Naive thymus-derived CD4-positive, alpha-beta T cell (primary cell): ENCODE data around the gene RDH12. TPM values are rescaled to one million over a fixed set of nuclear protein-coding genes. Genes with fewer than 3 reads are reported as not detected.

Experiments used
- ATAC-seq: fragments of 150-1000 bp; cut with Tn5 transposase; 2 replicates; pipeline ENCODE4 v1.10.0; 2021; ENCODE audit warnings: mild to moderate bottlenecking, moderate library complexity
- CTCF ChIA-PET: fragments of 350-600 bp; sonication (Branson Sonifier 250); formaldehyde crosslinking; loops from one replicate; lab custom pipeline; 2021; ENCODE audit warnings: antibody characterized with exemption; lab: Charles Lee
- POLR2A ChIA-PET: fragments of 350-600 bp; sonication (Branson Sonifier 250); formaldehyde crosslinking; loops from one replicate; lab custom pipeline; 2021; ENCODE audit warnings: antibody characterized with exemption, inconsistent platforms; lab: Charles Lee
- DNase-seq, 9 donors: peaks; one replicate each; pipeline versions ENCODE4 v3.0.0 to v3.0.0-alpha.2; 2020 to 2022; ENCODE audit warnings: mixed read lengths in 1 of 9
- H3K27ac ChIP-seq: one replicate; pipeline ENCODE4 v1.7.0; 2013; ENCODE audit warnings: mild to moderate bottlenecking, low read depth, low read length, moderate library complexity
- H3K27me3 ChIP-seq, 2 donors: one replicate each; pipeline ENCODE4 v1.7.0; 2013; ENCODE audit warnings: low read length in 2 of 2, mild to moderate bottlenecking in 2 of 2, moderate library complexity in 2 of 2; ENCODE audit not compliant: control insufficient read depth in 2 of 2, insufficient read depth in 2 of 2
- H3K36me3 ChIP-seq, 3 experiments: 1 replicate in 2 of 3; 2 replicates in 1 of 3; pipeline ENCODE4 v1.7.0; 2013; ENCODE audit warnings: low read length in 3 of 3, mild to moderate bottlenecking in 3 of 3, moderate library complexity in 1 of 3; ENCODE audit not compliant: insufficient read depth in 3 of 3, control insufficient read depth in 2 of 3
- H3K4me1 ChIP-seq, 2 donors: one replicate each; pipeline ENCODE4 v1.7.0; 2013; ENCODE audit warnings: low read length in 2 of 2, mild to moderate bottlenecking in 2 of 2, moderate library complexity in 1 of 2; ENCODE audit not compliant: control insufficient read depth in 2 of 2, insufficient read depth in 2 of 2
- H3K4me3 ChIP-seq: 2 replicates; pipeline ENCODE4 v1.7.0; 2013; ENCODE audit warnings: mild to moderate bottlenecking, low read length
- H3K9me3 ChIP-seq, 3 experiments: 1 replicate in 2 of 3; 2 replicates in 1 of 3; pipeline ENCODE4 v1.7.0; 2013; ENCODE audit warnings: low read length in 3 of 3; ENCODE audit not compliant: control insufficient read depth in 2 of 3
- H3K27ac Mint-ChIP-seq, 9 donors: one replicate each; pipeline ENCODE4 v1.8.0; 2020 to 2022; ENCODE audit warnings: mixed read lengths in 9 of 9, mild to moderate bottlenecking in 8 of 9, moderate library complexity in 5 of 9, inconsistent platforms in 2 of 9
- H3K27me3 Mint-ChIP-seq, 5 donors: one replicate each; pipeline ENCODE4 v1.8.0; 2021 to 2022; ENCODE audit warnings: mixed read lengths in 5 of 5, mild to moderate bottlenecking in 1 of 5
- H3K36me3 Mint-ChIP-seq, 5 donors: one replicate each; pipeline ENCODE4 v1.8.0; 2020 to 2022; ENCODE audit warnings: mixed read lengths in 5 of 5, mild to moderate bottlenecking in 3 of 5, inconsistent platforms in 1 of 5
- H3K4me1 Mint-ChIP-seq, 7 donors: one replicate each; pipeline ENCODE4 v1.8.0; 2020 to 2022; ENCODE audit warnings: mixed read lengths in 7 of 7, mild to moderate bottlenecking in 3 of 7, inconsistent platforms in 1 of 7
- H3K4me3 Mint-ChIP-seq, 10 donors: one replicate each; pipeline ENCODE4 v1.8.0; 2020 to 2022; ENCODE audit warnings: mild to moderate bottlenecking in 10 of 10, mixed read lengths in 10 of 10, moderate library complexity in 6 of 10, inconsistent platforms in 2 of 10
- H3K9me3 Mint-ChIP-seq, 11 donors: one replicate each; pipeline ENCODE4 v1.8.0; 2020 to 2022; ENCODE audit warnings: mixed read lengths in 11 of 11, mild to moderate bottlenecking in 4 of 11, inconsistent platforms in 1 of 11, moderate library complexity in 1 of 11
- intact Hi-C, 2 donors: fragments of 100-400 bp; cut with micrococcal nuclease; formaldehyde crosslinking; loops; one replicate each; pipeline ENCODE4 v1.15.1; 2023
- polyA plus RNA-seq, 2 donors: library from polyadenylated mRNA; unstranded; fragments of 300-500 nt; fragmentation: Illumina TruSeq; gene quantifications; one replicate each; pipeline ENCODE4 v1.2.3, GENCODE V29; 2021
- total RNA-seq, 6 experiments: library from RNA in 5 of 6; stranded (reverse) in 5 of 6; gene quantifications; 1 replicate in 5 of 6; 2 replicates in 1 of 6; pipeline ENCODE4 v1.2.3 and lab custom pipeline; 2021 to 2026

The RDH12 gene
- total and polyA plus RNA-seq, 7 experiments from 2014 or later = 0.10 to 0.31 TPM; not detected in 5

DNA sequence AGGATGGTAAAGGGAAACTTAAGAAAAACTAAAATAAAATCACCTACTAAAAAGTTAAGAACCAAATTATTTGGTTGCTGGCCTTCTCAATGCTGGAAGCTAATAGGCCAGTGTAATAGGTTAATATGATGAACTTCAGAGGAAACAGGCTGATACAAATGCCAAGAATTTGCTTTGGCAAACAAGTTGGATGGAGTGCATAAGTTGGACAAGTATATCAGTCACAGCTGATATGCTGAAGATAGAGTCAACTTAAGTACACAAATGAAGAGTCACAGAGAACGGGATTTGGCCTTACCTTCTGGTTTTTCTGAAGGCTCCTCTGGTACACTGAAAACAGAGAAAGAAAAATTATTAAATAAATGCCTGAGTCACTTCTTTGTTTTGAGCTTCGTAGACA lies 66.5 kb downstream of the RDH12 start:
- Mint-ChIP-seq H3K27me3 (no peaks in the 10 kb centered on the region), H3K4me3 (no peak overlapping the region), H3K27ac (no peak overlapping the region), H3K4me1 (no peaks in the 10 kb centered on the region), H3K36me3 (peaks cover 0 to 75% (median 41%) of the 10 kb centered on the region in 5 donors), H3K9me3 (no peaks in the 10 kb centered on the region)
- ATAC-seq (no peak), DNase-seq (no peak)
- H3K9me3 ChIP-seq = no peaks in the 10 kb centered on the region
- CTCF ChIA-PET = no interaction called here
- peaks cover 9 to 91% (median 9%) of the 10 kb centered on the region in 3 experiments for H3K36me3 ChIP-seq
- intact Hi-C loops = no loop called here
- H3K27me3 ChIP-seq = no peaks in the 10 kb centered on the region
- H3K4me1 ChIP-seq = no peaks in the 10 kb centered on the region
- H3K4me3 ChIP-seq = no peak overlapping the region
- no peak overlapping the region for H3K27ac ChIP-seq
- POLR2A ChIA-PET = no interaction called here

DNA sequence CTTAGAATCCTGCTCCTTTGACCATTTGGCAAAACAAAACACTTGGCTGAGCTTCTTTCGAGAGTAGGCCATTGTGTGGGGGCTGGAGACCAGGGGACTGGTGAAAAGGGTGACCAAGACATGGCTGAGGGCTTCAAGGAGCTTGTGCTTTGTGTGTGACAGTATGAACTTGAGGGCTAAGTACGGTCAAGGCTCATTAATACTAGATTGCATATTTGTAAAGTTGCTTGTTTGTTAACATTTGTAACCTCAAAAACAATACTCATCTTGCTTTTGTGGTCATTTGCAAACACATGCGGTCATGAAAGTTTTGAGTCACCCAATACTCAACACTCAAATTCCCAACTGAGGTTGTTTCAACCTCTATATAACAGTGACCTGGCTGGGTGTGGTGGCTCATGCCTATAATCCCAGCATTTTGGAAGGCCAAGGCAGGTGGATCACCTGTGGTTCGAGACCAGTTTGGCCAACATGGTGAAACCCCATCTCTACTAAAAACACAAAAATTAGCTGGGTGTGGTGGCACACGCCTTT lies 72.2 kb downstream of the RDH12 start:
- peaks cover 3 to 95% (median 9%) of the 10 kb centered on the region in 3 experiments for H3K36me3 ChIP-seq
- no peak overlapping the region for H3K4me3 ChIP-seq
- Mint-ChIP-seq H3K27me3 (no peaks in the 10 kb centered on the region), H3K27ac (peak overlapping the region in 1 of 9 donors; percentile 54), H3K4me1 (no peaks in the 10 kb centered on the region), H3K4me3 (no peak overlapping the region), H3K36me3 (peaks cover 24 to 77% (median 54%) of the 10 kb centered on the region in 5 donors), H3K9me3 (no peaks in the 10 kb centered on the region)
- DNase-seq (no peak), ATAC-seq (no peak)
- no peak overlapping the region for H3K27ac ChIP-seq
- H3K27me3 ChIP-seq = no peaks in the 10 kb centered on the region
- POLR2A ChIA-PET = no interaction called here
- CTCF ChIA-PET = no interaction called here
- H3K4me1 ChIP-seq = no peaks in the 10 kb centered on the region
- intact Hi-C loops = no loop called here
- H3K9me3 ChIP-seq = no peaks in the 10 kb centered on the region

DNA sequence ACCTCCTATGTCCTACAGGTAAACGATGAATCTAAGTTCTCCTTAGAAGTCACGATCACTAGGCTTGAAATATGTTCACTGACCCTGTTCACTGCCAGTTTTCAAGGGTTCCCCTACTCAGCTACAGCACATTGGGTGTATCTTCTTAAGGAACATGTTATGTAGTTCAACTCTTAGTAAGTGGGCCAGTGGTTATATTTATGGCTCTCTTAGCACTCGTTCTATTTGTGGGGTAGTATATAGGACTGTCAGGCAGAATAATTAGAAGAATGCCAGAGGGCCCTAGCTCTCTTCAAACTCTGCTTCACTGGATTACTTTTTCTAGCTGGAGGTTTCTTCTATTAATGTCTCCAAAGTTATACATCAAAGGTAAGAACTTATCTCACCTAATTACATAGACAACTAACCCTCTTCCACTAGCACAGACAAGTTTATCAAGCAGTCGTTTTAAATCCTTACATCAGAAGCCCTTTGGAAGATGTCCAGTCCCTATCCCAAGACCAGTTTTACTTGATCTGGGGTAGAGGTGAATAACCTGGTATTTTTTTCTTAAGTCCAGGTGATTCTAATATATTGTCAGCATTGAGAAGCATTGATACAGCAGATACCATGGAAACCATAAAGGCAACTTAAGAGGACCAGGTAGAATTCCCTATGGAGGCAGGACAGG lies 75.1 kb downstream of the RDH12 start:
- ATAC-seq (no peak), DNase-seq (no peak)
- no peaks in the 10 kb centered on the region for H3K4me1 Mint-ChIP-seq
- ChIA-PET POLR2A (no interaction called here), CTCF (no interaction called here)
- no peaks in the 10 kb centered on the region for H3K9me3 Mint-ChIP-seq
- Histone ChIP-seq H3K36me3 (peaks cover 9 to 99% (median 14%) of the 10 kb centered on the region in 3 experiments), H3K4me3 (no peak overlapping the region), H3K27me3 (no peaks in the 10 kb centered on the region), H3K9me3 (no peaks in the 10 kb centered on the region), H3K4me1 (no peaks in the 10 kb centered on the region), H3K27ac (no peak overlapping the region)
- peaks cover 11 to 82% (median 51%) of the 10 kb centered on the region in 5 donors for H3K36me3 Mint-ChIP-seq
- H3K27ac Mint-ChIP-seq = peak overlapping the region in 1 of 9 donors; percentile 43
- intact Hi-C loops = no loop called here
- no peaks in the 10 kb centered on the region for H3K27me3 Mint-ChIP-seq
- H3K4me3 Mint-ChIP-seq = no peak overlapping the region

DNA sequence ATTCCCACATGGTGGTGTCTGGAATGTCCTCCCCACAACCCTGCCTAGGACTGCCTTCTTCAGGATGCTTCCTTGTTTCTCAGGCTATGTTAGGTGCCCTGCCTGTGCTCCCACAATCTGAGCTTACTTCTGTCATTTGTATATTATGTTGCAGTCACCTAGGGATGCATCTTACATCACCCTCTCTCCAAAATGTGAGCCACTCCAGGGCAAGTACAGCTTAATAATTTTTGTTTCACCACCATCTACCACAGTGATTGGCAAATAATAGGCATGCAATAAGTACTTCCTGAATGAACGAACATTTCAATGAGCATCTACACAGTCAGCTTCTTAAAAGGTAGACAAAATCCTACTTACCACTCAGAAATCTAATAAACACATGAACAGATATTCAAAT lies 77.1 kb downstream of the RDH12 start:
- no peaks in the 10 kb centered on the region for H3K27me3 ChIP-seq
- H3K27ac ChIP-seq = no peak overlapping the region
- H3K4me1 ChIP-seq = no peaks in the 10 kb centered on the region
- H3K9me3 ChIP-seq = no peaks in the 10 kb centered on the region
- no peak overlapping the region for H3K4me3 ChIP-seq
- H3K4me1 Mint-ChIP-seq = no peaks in the 10 kb centered on the region
- H3K4me3 Mint-ChIP-seq = no peak overlapping the region
- H3K36me3 Mint-ChIP-seq = peaks cover 12 to 87% (median 48%) of the 10 kb centered on the region in 5 donors
- peaks cover 9 to 99% (median 22%) of the 10 kb centered on the region in 3 experiments for H3K36me3 ChIP-seq
- H3K27me3 Mint-ChIP-seq = no peaks in the 10 kb centered on the region
- DNase-seq (no peak), ATAC-seq (no peak)
- no peaks in the 10 kb centered on the region for H3K9me3 Mint-ChIP-seq
- CTCF ChIA-PET = no interaction called here
- intact Hi-C loops = no loop called here
- H3K27ac Mint-ChIP-seq = peak overlapping the region in 1 of 9 donors; percentile 67
- POLR2A ChIA-PET = no interaction called here

DNA sequence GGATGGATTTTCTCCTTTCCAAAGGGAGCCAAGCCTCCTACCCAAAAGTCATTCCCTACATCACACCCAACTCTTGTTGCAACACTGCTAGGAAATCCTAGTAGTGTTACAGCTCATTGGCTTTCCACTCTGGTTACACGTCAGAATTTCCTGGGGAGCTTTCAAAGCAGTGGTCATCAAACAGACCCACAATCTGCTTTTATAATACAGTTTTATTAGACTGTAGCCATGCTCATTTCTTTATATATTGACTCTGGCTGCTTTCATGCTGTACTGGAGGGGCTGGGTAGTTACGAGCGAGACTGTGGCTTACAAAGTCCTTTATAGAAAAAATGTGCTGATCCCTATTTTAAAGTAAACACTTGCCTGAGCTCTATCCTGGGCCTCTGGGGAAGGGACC lies 80.4 kb downstream of the RDH12 start:
- H3K27ac ChIP-seq = no peak overlapping the region
- H3K27me3 ChIP-seq = no peaks in the 10 kb centered on the region
- Mint-ChIP-seq H3K4me1 (no peaks in the 10 kb centered on the region), H3K36me3 (peaks cover 22 to 89% (median 49%) of the 10 kb centered on the region in 5 donors), H3K27ac (peak overlapping the region in 3 of 9 donors; percentile 16 to 36 (median 36)), H3K4me3 (no peak overlapping the region), H3K9me3 (no peaks in the 10 kb centered on the region), H3K27me3 (no peaks in the 10 kb centered on the region)
- ChIA-PET POLR2A (no interaction called here), CTCF (no interaction called here)
- no peaks in the 10 kb centered on the region for H3K4me1 ChIP-seq
- no peak overlapping the region for H3K4me3 ChIP-seq
- H3K36me3 ChIP-seq = peaks cover 7 to 99% (median 37%) of the 10 kb centered on the region in 3 experiments
- DNase-seq = no peak
- intact Hi-C loops = no loop called here
- ATAC-seq = no peak
- no peaks in the 10 kb centered on the region for H3K9me3 ChIP-seq

Other genes starting within 250 kb of the RDH12 start
- gene TMEM229B, start 213.2 kb upstream of the RDH12 start, total RNA-seq = 10 to 100 TPM; 19.1 to 32.2 (median 30.6) TPM
- 10 to 100 TPM; 25.5 to 30.9 TPM for gene TMEM229B, start 213.2 kb upstream of the RDH12 start, polyA plus RNA-seq
- gene PLEKHH1, start 168.6 kb upstream of the RDH12 start, total RNA-seq = 1 to 10 TPM in 1 of 5 experiments, under 1 TPM in 4; 0.22 to 1.4 (median 0.32) TPM
- gene PLEKHH1, start 168.6 kb upstream of the RDH12 start, polyA plus RNA-seq = not detected
- gene PIGH, start 101.6 kb upstream of the RDH12 start, total RNA-seq = 10 to 100 TPM; 14.3 to 42.1 (median 34.5) TPM
- 10 to 100 TPM; 31.2 to 31.7 TPM for gene PIGH, start 101.6 kb upstream of the RDH12 start, polyA plus RNA-seq
- 1 to 10 TPM in 3 of 5 experiments, under 1 TPM in 2; 0.46 to 5.1 (median 3.2) TPM for gene ARG2, start 82.0 kb upstream of the RDH12 start, total RNA-seq
- gene ARG2, start 82.0 kb upstream of the RDH12 start, polyA plus RNA-seq = under 1 TPM; 0.36 to 0.56 TPM
- 10 to 100 TPM; 49.2 to 82.4 (median 65.9) TPM for gene VTI1B, start 27.3 kb upstream of the RDH12 start, total RNA-seq
- gene VTI1B, start 27.3 kb upstream of the RDH12 start, polyA plus RNA-seq = 10 to 100 TPM; 53.7 to 99.7 TPM
- 10 to 100 TPM; 22.3 to 44.5 (median 42.6) TPM for gene RDH11, start 6.1 kb upstream of the RDH12 start, total RNA-seq
- 10 to 100 TPM; 85.4 to 96.8 TPM for gene RDH11, start 6.1 kb upstream of the RDH12 start, polyA plus RNA-seq
- 10 to 100 TPM; 25.0 to 38.9 (median 31.1) TPM for gene ZFYVE26, start 114.7 kb downstream of the RDH12 start, total RNA-seq
- gene ZFYVE26, start 114.7 kb downstream of the RDH12 start, polyA plus RNA-seq = 1 to 10 TPM; 3.2 to 5.9 TPM
- 10 to 100 TPM; 28.5 to 42.2 (median 31.0) TPM for gene RAD51B, start 117.9 kb downstream of the RDH12 start, total RNA-seq
- 10 to 100 TPM; 15.0 to 19.4 TPM for gene RAD51B, start 117.9 kb downstream of the RDH12 start, polyA plus RNA-seq